Smooth muscle cell (in vitro differentiated cells): ENCODE results near the gene SARDH. TPM values are rescaled to one million over a fixed set of nuclear protein-coding genes. Genes with fewer than 3 reads are reported as not detected.

Experiments used
- DNase-seq: peaks from one replicate; lab custom pipeline; 2025; ENCODE audit not compliant: unreplicated experiment; lab: John Stamatoyannopoulos, UW
- H2AFZ ChIP-seq: fragments of 200-600 bp; sonication (generic); 2 replicates; pipeline ENCODE4 v1.6.0; 2016; ENCODE audit warnings: antibody characterized with exemption, low read depth, mild to moderate bottlenecking
- H3F3A ChIP-seq: fragments of 200-600 bp; sonication (generic); 2 replicates; pipeline ENCODE4 v1.6.0; 2017; ENCODE audit warnings: antibody characterized with exemption, low read depth
- H3K27ac ChIP-seq: fragments of 200-600 bp; sonication (generic); 2 replicates; pipeline ENCODE4 v1.5.1; 2016; ENCODE audit warnings: low read depth, mild to moderate bottlenecking
- H3K27me3 ChIP-seq: fragments of 200-600 bp; sonication (generic); 2 replicates; pipeline ENCODE4 v1.6.1; 2016; ENCODE audit warnings: low read depth, mild to moderate bottlenecking
- H3K36me3 ChIP-seq: fragments of 200-600 bp; sonication (generic); 2 replicates; pipeline ENCODE4 v1.5.1; 2016; ENCODE audit warnings: low read depth
- H3K4me1 ChIP-seq: fragments of 200-600 bp; sonication (generic); 2 replicates; pipeline ENCODE4 v1.5.1; 2016; ENCODE audit warnings: low read depth
- H3K4me2 ChIP-seq: fragments of 200-600 bp; sonication (generic); 2 replicates; pipeline ENCODE4 v1.6.0; 2016; ENCODE audit warnings: mild to moderate bottlenecking
- H3K4me3 ChIP-seq: fragments of 200-600 bp; sonication (generic); 2 replicates; pipeline ENCODE4 v1.5.1; 2016; ENCODE audit warnings: mild to moderate bottlenecking
- H3K79me2 ChIP-seq: fragments of 200-600 bp; sonication (generic); 2 replicates; pipeline ENCODE4 v1.6.0; 2016; ENCODE audit warnings: low read depth, mild to moderate bottlenecking
- H3K9ac ChIP-seq: fragments of 200-600 bp; sonication (generic); 2 replicates; pipeline ENCODE4 v1.6.0; 2016; ENCODE audit warnings: low read depth
- H3K9me3 ChIP-seq: fragments of 200-600 bp; sonication (generic); replicated peaks from 2 replicates; pipeline ENCODE4 v1.5.1; 2016; ENCODE audit warnings: low read depth
- H4K20me1 ChIP-seq: fragments of 200-600 bp; sonication (generic); 2 replicates; pipeline ENCODE4 v1.6.0; 2016; ENCODE audit warnings: low read depth
- CTCF ChIP-seq: fragments of 200-600 bp; sonication (generic); IDR thresholded peaks from 2 replicates; pipeline ENCODE4 v1.5.1; 2017; ENCODE audit warnings: borderline replicate concordance, mild to moderate bottlenecking, antibody characterized with exemption; ENCODE audit not compliant: insufficient read depth, poor library complexity, severe bottlenecking
- WGBS: methylation state at CpG from one replicate; pipeline ENCODE4 v1.1.7; 2016; ENCODE audit warnings: low lambda C conversion rate; 5-methylcytosine and 5-hydroxymethylcytosine counted together
- polyA plus RNA-seq: library from polyadenylated mRNA; unstranded; fragments of >200 nt; fragmentation: Nextera tagmentation; extraction: Ambion mirVana; gene quantifications from 2 replicates; pipeline ENCODE4 v1.2.1, GENCODE V29; 2016
- total RNA-seq: library from RNA; depleted of rRNA; stranded (reverse); fragments of >200 nt; gene quantifications from 2 replicates; pipeline ENCODE4 v1.2.3, GENCODE V29; 2014

The SARDH gene
- total and polyA plus RNA-seq, 2 experiments from 2014 or later, result 3.3 to 10.1 TPM

- peaks cover 9% of the 10 kb centered on the region for H3K4me1 ChIP-seq
- 95% methylated on average over 24 of the region's 24 CpGs for WGBS
- TF ChIP-seq CTCF, result no peak
Observed at GRCh38 chr9:133635533-133636531, 102.3 kb downstream of the SARDH start, which contains the start of gene DBH. Gene DBH (plus strand): TSS chr9:133636363. CDS start chr9:133636372, 9 bp downstream.

GRCh38 chr9:133635098-133635497, 103.1 kb downstream of the SARDH start:
- TF ChIP-seq CTCF, result no peak
- Histone ChIP-seq H3K9me3 (no peaks in the 10 kb centered on the region), H4K20me1 (no peaks in the 10 kb centered on the region), H3K9ac (no peak overlapping the region), H3K79me2 (no peaks in the 10 kb centered on the region), H3K4me1 (peaks cover 9% of the 10 kb centered on the region), H3K4me2 (no peak overlapping the region), H3K27me3 (no peaks in the 10 kb centered on the region), H3K4me3 (no peak overlapping the region), H3K27ac (no peak overlapping the region), H3K36me3 (no peaks in the 10 kb centered on the region), H2AFZ (no peak overlapping the region), H3F3A (no peaks in the 10 kb centered on the region)
- no peak for DNase-seq
- WGBS, result 67% methylated on average over 6 of the region's 6 CpGs

More at GRCh38 chr9:133635533-133636531, 102.3 kb downstream of the SARDH start, which contains the start of gene DBH:
- Histone ChIP-seq H3K4me3 (no peak within 1 kb of the TSS), H3K79me2 (no peaks in the 10 kb centered on the region), H3K36me3 (no peaks in the 10 kb centered on the region), H3K27me3 (no peaks in the 10 kb centered on the region), H3K9me3 (no peaks in the 10 kb centered on the region), H3K4me2 (no peak within 1 kb of the TSS), H4K20me1 (no peaks in the 10 kb centered on the region), H2AFZ (no peak within 1 kb of the TSS), H3K9ac (no peak within 1 kb of the TSS), H3F3A (no peaks in the 10 kb centered on the region), H3K27ac (no peak within 1 kb of the TSS)
- no peak for DNase-seq

GRCh38 chr9:133634081-133634691, 104.0 kb downstream of the SARDH start:
- H3K27ac ChIP-seq, result no peak overlapping the region
- peaks cover 9% of the 10 kb centered on the region for H3K4me1 ChIP-seq
- H4K20me1 ChIP-seq, result no peaks in the 10 kb centered on the region
- H3K36me3 ChIP-seq, result no peaks in the 10 kb centered on the region
- no peak for DNase-seq
- 75% methylated on average over 24 of the region's 24 CpGs for whole genome bisulfite sequencing
- no peak overlapping the region for H3K4me3 ChIP-seq
- H3K9me3 ChIP-seq, result no peaks in the 10 kb centered on the region
- TF ChIP-seq CTCF, result no peak
- no peaks in the 10 kb centered on the region for H3F3A ChIP-seq
- no peak overlapping the region for H2AFZ ChIP-seq
- H3K9ac ChIP-seq, result no peak overlapping the region
- H3K27me3 ChIP-seq, result no peaks in the 10 kb centered on the region
- H3K79me2 ChIP-seq, result no peaks in the 10 kb centered on the region
- H3K4me2 ChIP-seq, result no peak overlapping the region
